Measurements from ENCODE around the gene REST.
"Not testable (repeated sequence)": the region's sequence is repeated elsewhere in the genome, so short reads cannot be mapped to it uniquely, and the experiment has no call there.

Gene REST

GRCh38 chr4:56909086-56909894 lies 1.6 kb downstream of the REST start:
- FAIRE-seq = no peak

GRCh38 chr4:56910172-56910967 lies 2.7 kb downstream of the REST start:
- FAIRE-seq = no peak

GRCh38 chr4:56914336-56914735 lies 6.6 kb downstream of the REST start:
- FAIRE-seq = no peak

DNA sequence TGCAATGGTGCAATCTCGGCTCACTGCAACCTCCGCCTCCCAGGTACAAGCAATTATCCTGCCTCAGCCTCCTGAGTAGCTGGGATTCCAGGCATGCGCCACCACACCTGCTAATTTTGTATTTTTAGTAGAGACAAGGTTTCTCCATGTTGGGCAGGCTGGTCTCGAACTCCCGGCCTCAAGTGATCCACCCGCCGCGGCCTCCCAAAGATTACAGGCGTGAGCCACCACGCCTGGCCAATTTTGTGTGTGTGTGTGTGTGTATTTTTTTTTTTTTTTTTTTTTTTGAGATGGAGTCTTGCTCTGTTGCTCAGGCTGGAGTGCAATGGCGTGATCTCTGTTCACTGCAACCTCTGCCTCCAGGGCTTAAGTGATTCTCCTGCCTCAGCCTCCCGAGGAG lies 7.3 kb downstream of the REST start:
- FAIRE-seq = not testable (repeated sequence)

GRCh38 chr4:56927196-56927595 lies 19.5 kb downstream of the REST start:
- FAIRE-seq = no peak

DNA sequence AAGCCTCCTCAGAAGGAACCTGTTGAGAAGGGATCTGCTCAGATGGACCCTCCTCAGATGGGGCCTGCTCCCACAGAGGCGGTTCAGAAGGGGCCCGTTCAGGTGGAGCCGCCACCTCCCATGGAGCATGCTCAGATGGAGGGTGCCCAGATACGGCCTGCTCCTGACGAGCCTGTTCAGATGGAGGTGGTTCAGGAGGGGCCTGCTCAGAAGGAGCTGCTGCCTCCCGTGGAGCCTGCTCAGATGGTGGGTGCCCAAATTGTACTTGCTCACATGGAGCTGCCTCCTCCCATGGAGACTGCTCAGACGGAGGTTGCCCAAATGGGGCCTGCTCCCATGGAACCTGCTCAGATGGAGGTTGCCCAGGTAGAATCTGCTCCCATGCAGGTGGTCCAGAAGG lies 22.9 kb downstream of the REST start:
- no peak for FAIRE-seq

DNA sequence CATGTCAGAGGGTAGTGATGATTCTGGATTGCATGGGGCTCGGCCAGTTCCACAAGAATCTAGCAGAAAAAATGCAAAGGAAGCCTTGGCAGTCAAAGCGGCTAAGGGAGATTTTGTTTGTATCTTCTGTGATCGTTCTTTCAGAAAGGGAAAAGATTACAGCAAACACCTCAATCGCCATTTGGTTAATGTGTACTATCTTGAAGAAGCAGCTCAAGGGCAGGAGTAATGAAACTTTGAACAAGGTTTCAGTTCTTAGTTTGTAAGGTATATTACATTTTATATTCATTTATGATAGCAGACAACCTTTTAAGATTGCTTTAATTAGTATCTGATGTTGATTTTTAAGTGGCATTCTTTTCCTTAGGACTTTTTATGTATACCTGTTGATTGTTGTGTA lies 24.2 kb downstream of the REST start:
- no peak for FAIRE-seq

- no peak for FAIRE-seq
These were observed 29.6 kb downstream of the REST start for GRCh38 chr4:56937262-56937661.

GRCh38 chr4:56939826-56940225 lies 32.1 kb downstream of the REST start:
- not testable (repeated sequence) for FAIRE-seq

DNA sequence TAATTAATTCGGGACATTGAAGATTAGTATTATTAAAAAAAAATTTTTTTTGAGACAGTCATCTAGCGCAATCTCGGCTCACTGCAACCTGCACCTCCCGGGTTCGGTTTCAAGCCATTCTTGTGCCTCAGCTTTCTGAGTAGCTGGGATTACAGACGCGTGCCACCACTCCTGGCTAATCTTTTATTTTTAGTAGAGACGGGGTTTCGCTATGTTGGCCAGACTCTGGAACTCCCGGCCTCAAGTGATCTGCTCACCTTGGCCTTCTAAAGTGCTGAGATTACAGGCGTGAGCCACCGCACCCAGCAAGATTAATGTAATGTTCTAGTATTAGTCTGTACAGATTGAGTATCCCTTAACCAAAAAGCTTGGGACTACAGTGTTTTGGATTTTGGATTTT lies 32.7 kb downstream of the REST start:
- FAIRE-seq = no peak

- no peak for FAIRE-seq
These were observed 33.3 kb downstream of the REST start for GRCh38 chr4:56940971-56941370.

DNA sequence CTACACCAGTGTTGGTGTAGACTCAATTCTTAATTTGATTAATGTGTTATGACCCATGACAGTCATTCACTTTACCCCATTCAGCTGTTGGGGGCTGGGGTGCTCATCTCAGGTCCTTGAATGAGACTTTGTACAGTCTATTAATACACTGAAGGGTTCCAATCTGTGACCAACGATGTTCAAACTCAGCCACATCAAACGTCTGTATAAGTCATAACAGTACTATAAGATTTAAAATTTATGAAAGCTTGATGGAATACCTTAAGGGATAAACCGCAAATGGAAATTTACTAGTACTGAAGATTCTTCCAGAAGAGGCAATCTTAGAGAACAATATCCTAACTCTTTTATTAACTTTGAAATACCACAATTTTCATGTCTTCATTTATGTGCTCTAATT lies 33.7 kb downstream of the REST start:
- FAIRE-seq = no peak

DNA sequence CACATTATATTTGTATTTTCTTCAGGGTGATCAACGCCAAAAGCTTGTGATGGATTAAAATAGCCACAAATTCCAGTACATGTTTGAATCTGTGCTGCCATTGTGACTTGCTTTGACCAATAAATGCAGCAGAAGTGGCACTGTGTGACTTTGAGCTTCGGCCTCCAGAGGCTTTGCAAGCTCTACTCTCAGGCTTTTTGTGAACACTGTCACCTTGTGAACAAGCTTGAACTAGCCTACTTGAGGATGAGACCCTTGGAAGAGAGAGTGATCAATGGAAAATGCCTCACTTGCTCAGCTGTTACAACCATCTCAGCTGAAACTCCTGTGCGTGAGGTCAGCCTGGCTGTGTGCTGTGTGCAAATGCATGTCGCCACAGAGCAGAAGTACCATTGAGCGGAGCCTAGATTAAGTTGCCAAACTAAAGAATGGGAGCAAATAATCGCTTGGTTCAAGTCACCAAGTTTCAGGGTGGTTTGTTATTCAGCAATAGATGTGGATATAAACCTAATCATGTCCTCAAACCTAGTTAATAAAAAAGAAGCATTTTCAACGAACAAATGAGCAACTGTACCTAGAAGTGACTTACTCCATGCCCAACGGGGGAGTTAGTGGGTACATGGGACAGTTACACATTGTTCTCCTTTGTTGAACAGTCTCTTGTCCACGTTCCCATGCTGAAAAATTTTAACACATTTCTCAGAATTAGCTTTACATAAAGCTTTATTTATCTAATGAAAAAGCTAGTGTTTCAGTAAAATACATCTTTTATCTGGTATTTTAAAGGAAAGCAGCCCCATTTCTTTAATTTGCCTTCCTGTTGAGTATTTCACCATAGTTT lies 46.2 kb downstream of the REST start:
- no peak for FAIRE-seq

DNA sequence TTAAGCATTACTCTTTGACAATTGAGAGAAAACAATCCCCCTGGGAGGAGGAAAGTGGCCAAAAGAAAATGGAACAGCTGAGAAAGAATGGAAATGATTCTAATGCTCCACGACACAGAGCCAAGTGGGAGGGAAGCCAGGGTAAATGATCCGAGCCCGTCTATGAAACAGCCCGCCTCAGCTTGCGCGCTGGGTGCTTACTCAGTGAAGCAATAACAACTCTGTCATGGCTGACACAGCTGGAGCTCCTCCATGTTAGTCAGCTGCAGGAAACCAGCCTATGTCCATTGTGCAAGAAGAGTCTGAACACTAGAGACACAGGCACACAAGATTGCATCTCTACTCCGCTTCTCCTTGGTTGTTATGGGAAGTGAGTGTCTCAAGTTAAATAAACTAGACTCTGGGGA lies 50.4 kb downstream of the REST start:
- no peak for FAIRE-seq

DNA sequence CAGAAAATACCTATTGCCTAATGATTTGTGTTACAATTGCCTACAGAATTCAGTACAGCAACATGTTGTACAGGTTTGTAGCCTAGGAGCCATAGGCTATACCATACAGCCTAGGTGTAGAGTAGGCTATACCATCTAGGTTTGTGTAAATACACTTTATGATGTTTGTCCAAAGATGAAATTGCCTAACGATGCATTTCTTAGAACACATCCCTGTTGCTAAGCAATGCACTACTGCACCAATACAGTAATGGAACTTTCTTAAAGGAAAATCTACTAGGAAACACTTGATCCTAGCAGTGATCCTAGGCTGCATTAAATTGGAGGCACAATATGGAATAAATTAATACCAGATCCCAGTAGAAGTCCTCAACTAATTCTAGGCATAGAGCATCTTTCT lies 51.4 kb downstream of the REST start:
- no peak for FAIRE-seq

DNA sequence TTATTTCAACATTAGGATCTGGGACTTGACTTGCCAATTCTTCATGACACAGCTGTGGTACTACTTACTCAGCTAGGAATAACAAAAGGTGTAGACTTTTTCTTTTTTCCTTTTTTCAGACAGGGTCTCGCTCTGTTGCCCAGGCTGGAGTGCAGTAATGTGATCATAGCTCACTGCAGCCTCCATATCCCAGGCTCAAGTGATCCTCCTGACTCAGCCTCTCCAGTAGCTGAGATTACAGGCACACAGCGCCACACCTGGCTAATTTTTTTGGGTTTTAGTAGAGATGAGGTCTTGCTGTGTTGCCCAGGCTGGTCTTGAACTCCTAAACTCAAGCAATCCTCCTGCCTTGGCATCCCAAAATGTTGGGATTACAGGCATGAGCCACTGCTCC lies 53.4 kb downstream of the REST start:
- no peak for FAIRE-seq

DNA sequence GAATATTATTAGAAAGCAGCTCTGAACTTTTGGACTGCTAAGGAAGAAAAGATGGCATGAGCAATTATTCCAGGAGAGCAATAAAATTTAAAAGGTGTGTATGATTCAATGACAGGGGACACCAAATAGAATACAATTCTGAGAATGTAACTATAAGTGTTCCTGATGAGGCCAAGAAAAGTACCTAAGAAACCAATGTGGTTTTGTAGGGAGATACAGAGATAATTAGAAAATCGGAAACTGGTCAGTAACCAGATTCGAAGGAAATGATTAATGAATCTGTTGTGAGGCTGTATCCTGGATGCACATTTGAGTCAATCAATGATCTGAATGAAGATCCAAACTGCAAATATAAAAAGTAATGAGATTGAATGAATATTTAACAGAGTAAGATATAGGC lies 63.7 kb downstream of the REST start:
- FAIRE-seq = no peak

DNA sequence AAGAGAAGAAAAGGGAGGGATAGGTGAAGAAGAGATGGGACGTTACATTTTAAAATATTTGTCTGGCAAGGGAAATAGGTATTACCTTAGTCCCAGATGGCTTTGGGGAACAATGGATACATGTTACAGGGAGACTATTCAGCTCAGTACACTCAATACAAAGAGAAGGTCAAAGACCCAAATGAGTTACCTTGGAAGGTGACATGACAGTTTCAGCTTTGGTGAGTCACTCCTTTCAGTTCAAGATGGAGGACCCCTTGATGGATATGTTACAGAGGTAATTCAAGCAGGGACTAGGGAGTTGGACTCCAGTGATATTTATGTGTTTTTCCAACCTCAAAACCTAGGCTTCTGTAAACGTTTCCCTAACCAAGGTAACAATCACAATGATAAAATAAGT lies 64.7 kb downstream of the REST start:
- no peak for FAIRE-seq

- no peak for FAIRE-seq
These were observed 65.1 kb downstream of the REST start for GRCh38 chr4:56972809-56973208.

DNA sequence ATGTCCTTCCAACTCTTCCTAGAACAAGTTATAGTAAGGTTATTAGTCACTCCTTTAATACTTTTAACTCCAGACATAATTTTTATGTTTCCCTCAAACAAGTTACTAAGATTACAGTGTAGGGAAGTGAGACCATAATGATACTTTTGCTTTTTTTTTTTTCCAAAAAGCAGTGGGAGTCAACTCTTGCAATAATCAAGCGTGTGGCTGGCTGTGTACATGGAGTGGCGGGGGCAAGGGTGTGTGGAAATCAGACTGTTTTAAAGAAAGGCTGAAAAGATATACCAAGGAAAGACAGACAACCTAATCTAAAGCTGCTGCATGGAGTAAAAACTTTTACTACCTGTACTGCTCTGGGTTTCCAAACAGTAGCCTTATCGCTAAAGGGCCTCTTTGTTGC lies 65.6 kb downstream of the REST start:
- FAIRE-seq = no peak

- FAIRE-seq = no peak
These were observed 68.7 kb downstream of the REST start for GRCh38 chr4:56976283-56976836.

GRCh38 chr4:56976837-56977320 lies 69.2 kb downstream of the REST start:
- FAIRE-seq = no peak
